GM18517 (cell line): ENCODE results near the gene ANGPTL8.

Source experiments
- ATAC-seq: cut with Tn5 transposase; IDR thresholded peaks from one replicate; pipeline ENCODE4 v1.9.1; 2021; ENCODE audit warnings: mild to moderate bottlenecking, moderate library complexity; ENCODE audit not compliant: unreplicated experiment

Gene ANGPTL8

DNA sequence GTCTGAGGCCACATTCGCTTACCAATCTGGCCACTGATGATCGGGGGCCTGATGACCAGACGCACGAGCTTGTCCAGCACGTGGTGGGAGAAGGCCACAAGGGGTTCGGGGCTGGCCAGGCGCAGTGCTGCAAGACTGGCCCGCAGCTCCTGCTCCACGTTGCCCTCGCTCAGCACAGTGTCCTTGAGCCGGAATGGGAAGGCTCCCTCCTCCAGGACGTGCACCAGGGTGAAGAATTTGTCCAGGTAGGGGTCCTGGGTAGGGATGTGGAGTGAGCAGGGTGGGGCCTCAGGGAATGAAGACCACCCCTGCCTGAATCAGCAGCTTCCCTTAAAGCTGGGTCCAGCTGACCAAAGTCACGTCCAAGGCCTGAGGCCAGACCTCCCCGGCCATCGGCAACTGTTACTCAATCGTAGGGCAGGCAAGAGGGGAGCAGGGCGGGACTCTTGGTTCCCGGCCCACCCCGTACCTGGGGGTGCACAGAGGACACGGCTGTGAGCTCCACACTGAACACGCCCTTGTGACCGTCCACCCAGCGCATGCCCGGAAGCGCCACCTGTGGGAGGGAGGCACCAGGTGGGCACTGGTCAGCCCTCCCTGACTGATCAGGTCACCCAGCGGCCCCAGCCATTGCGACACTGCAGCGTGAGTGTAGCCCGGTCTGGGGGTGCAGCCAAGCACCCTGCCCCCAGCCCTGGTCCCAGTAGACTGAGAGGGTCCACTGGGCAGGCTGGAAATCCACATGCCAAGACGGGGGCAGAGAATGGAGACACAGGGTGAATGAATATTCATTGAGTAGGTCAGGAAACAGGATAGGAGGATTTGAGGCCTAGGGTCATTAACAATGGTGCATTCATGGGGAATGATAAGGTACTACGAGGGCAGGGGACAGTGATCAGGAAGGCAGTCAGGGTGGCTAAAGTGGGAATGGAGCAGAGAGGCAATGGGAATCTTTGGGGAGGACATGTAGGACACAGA, 2.8 kb upstream of the ANGPTL8 start:
- ATAC-seq, result no peak

DNA sequence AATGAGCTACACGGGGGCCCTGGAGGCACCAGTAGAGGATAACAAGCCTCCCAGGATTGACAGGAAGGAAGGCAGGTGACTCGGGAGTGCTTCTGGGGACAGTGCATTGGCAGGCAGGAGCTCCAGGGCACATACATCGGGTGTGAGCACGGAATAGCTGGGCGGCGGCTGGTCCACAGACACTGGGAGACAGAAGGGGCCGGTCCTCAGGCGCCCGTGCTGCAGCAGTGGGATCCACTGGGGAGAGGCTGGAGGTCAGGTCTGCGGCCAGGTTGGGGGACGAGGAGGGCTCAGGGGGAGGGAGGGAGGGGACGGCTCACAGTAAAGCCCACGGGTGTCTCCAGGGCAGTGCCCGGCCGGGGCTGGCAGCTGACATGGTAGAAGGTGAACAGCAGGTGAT, 2.1 kb upstream of the ANGPTL8 start:
- ATAC-seq, result no peak

DNA sequence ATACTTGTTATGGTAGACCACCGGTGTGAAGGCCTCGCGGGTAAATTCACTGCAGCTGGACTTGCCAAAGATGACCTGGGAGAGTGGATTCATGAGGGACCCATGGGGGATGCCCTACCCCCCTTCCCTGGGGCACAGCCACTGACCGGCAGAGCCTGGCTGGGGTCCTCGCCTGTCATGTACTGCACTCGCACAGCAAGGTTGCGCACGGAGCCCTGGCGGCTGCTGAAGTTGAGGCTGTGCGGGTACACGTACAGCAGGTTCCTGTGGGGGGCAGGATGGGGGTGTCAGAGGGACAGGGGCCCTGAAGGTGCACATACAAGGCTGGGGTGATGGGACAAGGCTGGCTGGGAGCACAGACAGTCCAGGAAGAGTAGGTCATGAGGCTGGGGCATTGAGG, 1.4 kb upstream of the ANGPTL8 start:
- ATAC-seq, result no peak

DNA sequence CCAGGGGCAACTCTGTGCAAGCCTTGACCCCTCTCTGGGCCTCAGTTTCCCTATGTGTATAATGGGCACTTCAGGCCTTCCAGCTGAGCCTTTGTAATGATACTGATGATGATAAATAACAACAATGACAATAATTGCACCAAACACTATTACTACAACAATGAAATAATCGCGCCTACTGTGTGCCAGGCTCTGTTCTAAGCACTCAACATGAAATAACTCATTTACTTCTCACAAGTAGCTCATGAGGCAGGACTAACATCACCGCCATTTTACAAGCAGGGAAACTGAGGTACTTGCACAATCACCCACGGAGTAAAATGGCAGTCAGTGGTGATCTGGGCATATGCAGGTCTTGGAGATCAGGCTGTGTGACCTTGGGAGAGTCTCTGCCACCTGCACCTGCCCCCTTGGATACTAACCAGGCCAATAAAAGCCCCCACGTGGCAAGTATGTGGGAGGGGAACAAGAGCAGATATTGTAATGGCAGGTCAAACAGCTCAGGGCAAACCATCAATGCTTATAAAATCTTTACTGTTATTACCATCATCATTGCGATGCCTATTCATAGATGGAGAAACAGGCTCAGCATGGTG, 540 bp upstream of the ANGPTL8 start:
- no peak for ATAC-seq

DNA sequence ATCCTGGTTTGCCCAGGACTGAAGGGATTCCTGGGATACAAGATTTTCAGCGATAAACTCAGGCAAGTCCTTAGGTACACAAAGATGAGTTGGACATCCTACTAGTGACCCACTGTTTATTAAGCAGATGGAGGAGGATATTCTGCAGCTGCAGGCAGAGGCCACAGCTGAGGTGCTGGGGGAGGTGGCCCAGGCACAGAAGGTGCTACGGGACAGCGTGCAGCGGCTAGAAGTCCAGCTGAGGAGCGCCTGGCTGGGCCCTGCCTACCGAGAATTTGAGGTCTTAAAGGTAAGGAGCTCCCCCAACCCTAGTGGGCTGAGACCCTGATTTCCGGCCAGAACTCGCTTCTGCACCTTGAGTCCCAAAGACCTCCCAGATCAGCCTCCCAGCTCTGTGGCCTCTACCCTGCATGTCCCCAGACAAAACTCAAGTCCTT, 607 bp downstream of the ANGPTL8 start:
- ATAC-seq, result no peak

DNA sequence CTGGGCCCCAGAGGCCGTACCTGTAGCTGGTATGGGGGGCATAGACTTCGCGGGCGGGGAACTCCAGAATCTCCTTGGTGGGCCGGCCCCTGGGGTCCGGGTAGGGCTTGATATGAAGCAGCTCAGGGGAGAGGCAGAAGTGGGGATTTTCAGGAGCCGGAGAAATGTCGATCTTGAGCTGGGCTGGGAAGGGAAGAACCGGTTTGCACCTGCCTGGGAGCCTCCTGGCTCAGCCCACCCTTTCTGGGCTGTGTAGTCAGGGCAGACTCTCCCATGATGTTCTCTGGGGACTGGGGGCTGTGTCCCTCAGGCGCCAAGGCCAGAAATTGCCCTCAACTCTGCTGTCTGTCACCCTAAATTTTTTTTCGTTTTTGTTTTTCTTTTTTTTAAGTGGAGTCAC, 2.6 kb downstream of the ANGPTL8 start:
- ATAC-seq, result no peak

DNA sequence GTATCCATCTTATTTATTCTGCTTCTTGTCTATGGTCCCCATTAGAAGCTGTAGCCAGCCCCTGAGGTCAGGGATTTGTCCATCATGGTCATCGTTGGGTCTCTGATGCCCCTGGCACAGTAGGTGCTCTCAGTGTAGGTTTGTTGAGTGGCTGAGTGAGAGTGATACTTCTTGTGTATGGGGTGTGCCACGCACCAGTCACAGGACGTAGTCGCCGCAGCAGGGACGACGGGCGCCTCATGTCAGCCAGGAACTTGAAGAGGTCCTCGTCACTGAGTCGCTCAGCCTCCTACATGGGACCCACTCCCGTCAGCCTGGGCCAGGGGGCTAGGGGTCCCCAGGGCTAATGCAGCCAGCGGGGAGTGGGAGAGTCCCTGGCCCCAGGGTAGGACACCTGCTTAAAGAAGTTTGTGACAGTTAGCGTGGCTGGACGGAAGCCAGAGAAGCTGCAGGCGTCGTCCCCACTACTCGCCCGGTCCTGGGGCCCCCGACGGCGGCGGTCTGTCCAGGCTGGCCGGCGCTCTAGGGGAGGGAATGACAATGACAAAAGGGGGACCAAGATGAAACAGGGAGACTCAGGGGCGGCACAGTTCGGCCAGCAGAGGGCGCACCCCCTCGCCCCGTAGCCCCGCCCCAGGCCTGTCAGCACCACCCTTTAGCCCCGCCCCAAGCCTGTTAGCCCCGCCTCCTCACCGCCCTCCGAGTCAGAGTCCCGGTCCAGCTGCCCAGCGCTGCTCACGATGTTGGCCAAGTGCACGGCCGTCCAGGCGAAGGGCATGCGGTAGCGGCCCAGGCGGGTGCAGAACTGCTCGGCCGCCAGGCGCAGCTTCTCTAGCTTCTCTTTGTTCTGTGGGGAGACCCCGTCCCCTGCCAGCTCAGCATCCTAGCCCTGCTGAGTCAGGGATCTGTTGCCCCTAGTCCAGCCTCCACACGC, 3.7 kb downstream of the ANGPTL8 start:
- no peak for ATAC-seq

DNA sequence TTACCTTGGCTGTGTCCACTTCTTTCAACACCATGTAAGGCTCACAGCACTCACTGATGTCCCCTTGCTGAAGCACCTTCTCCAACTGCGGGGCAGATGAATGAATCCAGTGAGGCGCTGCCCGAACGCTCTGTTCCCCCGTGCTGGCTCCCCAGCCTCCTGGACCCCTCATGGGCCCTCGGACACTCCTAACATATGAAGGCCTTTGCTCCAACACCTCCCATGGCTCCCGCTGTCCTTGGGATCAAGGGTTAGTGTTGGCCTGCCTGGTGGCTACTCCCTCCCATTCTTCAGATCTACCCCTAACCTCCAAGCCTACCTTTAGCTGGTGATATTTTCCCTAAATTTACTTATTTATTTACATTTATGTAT, 4.4 kb downstream of the ANGPTL8 start:
- ATAC-seq, result no peak

DNA sequence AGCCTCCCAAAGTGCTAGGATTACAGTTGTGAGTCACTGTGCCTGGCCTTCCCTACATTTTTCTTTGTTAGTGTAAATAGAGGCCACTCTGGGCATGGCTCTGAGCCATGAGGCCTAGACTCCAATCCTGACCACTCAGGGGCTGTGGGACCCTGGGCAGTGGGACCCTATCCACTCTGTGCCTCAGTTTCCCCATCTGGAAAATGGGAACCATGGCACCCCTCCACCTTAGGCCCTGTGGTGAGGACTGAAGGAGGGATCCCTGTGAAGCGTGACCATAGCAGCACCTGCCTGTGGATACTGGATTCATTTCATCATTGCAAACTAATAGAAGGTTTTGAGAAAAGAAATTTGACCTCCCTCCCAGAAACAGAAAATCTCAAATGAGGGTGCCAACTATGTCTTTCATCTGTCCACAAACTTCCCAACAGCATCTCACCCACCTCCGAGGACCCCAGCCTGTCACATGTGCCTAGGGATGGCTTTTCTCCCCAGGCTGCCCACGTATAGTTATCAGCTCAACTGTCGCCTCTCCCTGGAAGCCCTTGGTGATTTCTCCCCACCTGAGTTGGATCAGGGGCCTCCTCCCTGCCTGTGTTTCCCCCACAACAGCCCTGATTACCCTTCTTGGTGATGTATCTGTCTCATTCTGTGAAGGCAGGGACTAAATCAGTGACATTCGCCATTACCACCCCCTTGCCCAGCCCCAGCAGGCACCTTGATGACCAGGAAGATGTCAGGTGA, 5.6 kb downstream of the ANGPTL8 start:
- ATAC-seq, result no peak

DNA sequence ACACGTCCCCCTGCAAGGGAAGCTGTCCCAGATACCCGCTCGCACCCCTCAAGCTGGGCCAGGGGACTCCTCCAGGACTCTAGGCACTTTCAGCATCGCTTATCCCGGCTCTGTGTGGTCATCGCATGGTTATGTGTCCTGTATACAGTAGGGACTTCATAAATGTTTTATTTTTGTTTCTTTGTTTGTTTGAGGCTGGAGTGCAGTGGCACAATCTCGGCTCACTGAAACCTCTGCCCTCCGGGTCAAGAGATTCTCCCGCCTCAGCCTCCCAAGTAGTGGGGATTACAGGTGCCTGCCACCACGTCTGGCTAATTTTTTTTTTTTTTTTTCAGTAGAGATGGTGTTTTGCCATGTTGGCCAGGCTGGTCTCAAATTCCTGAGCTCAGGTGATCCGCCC, 7.5 kb downstream of the ANGPTL8 start:
- ATAC-seq, result no peak

DNA sequence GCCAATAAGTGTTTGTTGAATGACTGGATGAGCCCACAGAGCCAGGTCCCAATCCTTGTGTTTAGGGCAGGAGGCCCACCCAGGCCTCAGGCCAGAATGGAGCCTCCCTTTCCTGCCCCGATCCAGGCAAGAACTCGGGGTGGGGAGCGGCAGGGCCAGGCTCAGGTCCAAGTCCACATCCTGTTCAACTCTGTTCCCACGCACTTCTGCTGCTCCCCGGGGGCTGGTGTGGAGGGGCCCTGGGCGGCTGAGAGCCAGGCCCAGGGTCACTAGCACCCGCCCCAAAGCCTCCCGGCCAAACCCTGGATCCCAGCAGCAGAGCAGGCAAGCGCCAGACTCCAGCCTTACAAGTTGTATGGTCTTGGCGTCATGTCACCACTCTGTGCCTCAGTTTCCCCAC, 8.0 kb downstream of the ANGPTL8 start:
- no peak for ATAC-seq

DNA sequence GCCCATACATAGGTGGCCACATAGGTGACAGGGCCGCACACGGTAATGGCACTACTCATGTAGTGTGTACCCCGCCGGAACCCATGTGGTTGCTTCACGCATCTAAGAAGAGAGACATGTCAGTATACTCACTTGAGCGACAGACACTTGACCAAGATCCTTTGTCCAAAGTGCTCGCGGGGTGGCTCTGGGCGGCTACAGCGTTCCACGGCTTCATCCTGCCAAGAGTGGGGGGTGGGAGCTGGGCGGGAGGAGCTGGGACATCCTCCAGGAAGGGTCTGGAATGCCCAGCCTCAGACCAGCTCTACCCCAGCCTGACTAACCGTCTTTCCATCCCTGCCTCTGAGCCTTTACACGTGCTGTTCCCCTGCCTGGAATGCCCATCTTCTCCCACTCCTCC, 8.5 kb downstream of the ANGPTL8 start:
- no peak for ATAC-seq

DNA sequence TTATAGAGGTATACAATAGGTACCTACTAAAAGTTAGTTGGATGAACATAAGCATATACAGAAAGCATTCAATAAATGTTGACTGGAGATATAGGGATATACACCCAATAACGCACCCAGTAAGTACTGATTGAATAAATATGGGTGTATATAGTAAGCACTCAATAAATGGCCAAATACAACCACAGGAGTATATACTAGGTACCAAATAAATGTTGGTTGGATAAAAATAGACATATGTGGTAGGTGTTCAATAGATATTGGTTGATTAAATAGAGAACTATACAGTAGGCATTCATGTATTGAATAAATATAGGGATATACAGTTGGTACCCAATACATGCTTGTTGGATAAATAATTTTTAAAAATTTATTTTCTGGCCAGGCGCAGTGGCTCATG, 9.4 kb downstream of the ANGPTL8 start:
- ATAC-seq, result no peak

DNA sequence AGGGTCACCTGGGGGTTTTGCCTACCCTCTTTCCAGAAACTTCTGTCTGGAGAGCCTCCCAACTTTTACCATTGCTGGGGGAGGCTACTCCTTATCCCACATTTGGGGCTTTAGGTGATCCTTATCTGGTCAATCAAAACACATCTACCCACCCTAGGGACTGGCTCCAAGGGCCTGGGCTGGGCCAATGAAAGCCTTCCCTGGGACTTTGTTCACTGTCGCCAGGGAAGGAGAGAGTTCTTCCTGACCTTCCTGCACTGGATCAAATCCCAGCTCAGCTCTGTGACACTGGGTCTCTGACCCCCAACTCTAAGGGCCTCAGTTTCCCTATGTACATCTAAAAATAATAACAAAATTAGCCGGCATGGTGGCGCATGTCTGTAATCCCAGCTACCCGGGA, 11.8 kb downstream of the ANGPTL8 start:
- no peak for ATAC-seq

DNA sequence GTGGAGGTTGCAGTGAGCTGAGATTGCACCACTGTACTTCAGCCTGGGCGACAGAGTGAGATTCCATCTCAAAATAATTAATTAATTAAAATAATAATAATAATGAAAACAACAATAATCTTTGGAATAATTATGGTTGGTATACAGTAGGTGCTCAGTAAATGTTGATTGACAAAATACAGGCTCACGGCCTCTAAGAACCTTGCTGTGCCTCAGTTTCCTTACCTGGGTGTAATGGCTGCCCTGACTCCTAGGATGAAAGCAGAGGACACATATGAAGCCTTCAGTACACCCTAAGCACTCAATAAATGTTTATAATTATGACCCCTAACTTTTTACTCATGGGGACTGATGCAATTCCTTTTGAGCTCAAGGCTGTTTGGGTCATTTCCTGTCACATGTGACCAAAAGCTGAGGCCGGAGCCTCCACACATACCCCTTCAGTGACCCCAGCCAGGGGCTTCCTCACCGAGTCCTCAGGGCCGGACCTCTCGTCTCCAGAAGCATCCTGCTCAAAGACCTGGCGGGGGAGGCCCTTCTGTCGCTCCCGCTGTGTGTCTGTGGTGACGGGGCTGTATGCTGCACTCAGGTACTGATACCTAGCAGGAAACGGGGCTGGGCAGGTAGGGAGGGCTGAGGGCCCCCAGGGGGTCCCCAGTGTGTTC, 12.4 kb downstream of the ANGPTL8 start:
- ATAC-seq, result no peak

DNA sequence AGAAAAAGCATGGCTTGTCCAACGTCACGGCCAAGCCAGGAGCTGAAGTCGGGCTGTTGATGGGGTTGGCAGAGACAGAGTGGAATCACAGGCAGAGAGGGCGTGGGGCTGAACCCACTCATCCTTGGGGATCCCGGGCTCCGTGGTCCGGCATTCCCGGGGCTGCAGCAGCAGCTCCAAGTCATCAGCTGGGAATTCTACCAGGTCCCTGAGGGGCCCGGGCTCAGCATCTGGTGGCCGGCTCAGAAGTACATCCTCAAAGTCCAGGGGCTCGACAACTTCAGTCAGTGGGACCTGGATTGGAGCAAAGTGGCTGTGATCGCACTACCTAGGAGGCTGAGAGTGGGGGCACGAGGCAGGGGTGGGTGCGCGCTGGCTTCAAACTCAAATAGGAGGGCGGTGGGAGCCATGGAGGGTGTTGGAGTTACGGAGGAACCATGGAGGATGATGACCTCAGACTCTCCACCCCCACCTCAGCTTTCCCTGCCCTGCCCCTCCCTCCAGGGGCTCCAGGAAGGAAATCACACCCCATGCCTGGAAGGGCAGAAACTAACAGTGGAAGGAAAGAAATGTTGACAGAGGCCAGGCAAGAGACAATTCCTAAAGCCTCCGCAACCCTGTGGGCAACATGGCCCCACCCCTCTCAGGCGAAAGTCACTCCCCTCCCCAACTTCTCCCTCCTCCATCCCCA, 13.4 kb downstream of the ANGPTL8 start:
- ATAC-seq, result no peak

DNA sequence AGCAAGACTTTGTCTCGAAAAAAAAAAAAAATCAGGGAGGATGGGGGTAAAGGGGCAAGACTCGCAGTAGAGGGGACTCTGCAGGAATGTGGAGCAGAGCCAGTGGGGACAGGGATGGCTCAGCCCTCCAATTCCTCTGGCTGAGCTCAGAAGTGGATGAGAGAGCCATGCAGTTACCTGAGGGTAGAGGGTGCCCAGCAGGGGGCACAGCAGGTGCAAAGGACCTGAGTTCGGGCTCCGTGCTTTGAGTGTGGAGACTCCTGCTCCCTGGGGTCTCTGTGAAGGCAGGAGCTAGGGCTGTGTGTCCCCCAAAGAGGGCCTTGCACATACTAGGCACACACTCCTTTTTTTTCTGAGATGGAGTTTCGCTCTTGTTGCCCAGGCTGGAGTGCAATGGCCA, 15.2 kb downstream of the ANGPTL8 start:
- no peak for ATAC-seq

DNA sequence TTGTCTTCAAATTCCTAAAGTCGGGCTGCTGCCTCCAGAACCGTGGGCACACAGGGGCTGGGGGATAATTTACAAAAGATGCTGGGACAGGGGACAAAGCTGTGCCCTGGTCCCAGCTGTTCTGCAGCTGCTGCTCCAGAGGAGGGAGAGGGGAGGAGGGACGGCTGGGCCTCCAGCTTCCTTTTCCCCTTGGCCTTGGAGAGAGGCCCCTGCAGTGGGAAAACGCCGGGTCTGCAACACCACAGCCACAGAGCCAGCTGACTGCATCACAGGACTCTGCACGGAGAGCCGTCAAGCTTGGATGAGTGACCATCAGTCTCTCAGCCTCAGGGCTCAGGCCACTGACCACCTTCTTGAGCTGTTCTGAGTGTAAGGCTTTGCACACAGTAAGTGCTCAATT, 16.8 kb downstream of the ANGPTL8 start:
- no peak for ATAC-seq

DNA sequence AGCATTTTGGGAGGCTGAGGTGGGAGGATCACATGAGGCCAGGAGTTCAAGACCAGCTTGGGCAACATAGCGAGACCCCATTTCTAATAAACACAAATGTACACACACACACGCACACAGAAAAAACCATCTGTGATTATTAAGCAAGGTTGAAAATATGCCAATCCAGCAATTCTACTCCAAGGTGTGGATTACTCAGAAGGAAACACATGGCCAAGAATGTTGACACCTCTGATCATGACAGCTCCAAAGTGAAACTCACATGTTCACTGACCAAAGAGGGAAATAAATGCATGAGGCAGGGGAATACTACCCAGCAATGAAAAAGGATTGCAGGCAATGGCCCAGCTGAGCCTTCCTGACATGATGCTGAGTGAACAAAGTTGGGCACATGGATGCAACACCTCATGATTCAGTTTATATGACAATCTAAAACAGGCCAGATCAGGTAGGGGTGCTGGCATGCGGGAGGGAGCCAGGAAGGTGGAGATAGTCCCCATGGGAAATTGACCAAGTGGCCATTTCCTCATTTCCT, 18.5 kb downstream of the ANGPTL8 start:
- ATAC-seq, result no peak
